ENCODE measurements around the gene CDH10. TPM values are rescaled to one million over a fixed set of nuclear protein-coding genes. Genes with fewer than 3 reads are reported as not detected.

Gene CDH10
- total and polyA plus RNA-seq, 2 donors (not counting 3 experiments of a cell fraction or from before 2014, with no cell fraction given): 0.07 TPM; not detected in 1

GRCh38 chr5:24512423-24512822 lies 132.4 kb downstream of the CDH10 start:
- no peak for FAIRE-seq
- dilution Hi-C loops (cut with MboI; ENCODE audit: extremely low pct_ligation_motif_present, low sequenced_read_pairs) (no loop called here), intact Hi-C loops (cut with micrococcal nuclease) (no loop called here)
- H3K79me2 ChIP-seq (ENCODE audit: control insufficient read depth, insufficient read depth, low read length): no peaks in the 10 kb centered on the region
- H2AFZ ChIP-seq (ENCODE audit: low read depth, low read length): no peak overlapping the region
- H3K4me3 ChIP-seq (replicated peaks in 1 of 3; ENCODE audit: insufficient read depth in 1 of 3, low read depth in 1 of 3, low read length in 3 of 3): no peak overlapping the region
- H3K27ac ChIP-seq (ENCODE audit: insufficient read depth, low read depth, low read length): no peak overlapping the region
- no peak overlapping the region for H3K9ac ChIP-seq (replicated peaks; ENCODE audit: extremely low read depth, insufficient read depth, low read length)
- TF ChIP-seq MAX (IDR thresholded peaks at IDR 0.05; ENCODE audit: insufficient read depth, insufficient read length): no peak
- TF ChIP-seq MYC (IDR thresholded peaks at IDR 0.05; ENCODE audit: low read depth, low read length): no peak
- TF ChIP-seq POLR2A (IDR thresholded peaks at IDR 0.05; ENCODE audit: low read depth, low read length): no peak
- TF ChIP-seq POLR2AphosphoS5 (IDR thresholded peaks at IDR 0.05; ENCODE audit: insufficient read depth, low read depth, low read length): no peak
- TF ChIP-seq FOS (IDR thresholded peaks at IDR 0.05; ENCODE audit: borderline replicate concordance, insufficient read depth, low read length): no peak
- no peak for TF ChIP-seq GATA2 (IDR thresholded peaks at IDR 0.05; ENCODE audit: insufficient read depth, insufficient read length, low read depth, low read length)
- TF ChIP-seq EZH2 (IDR thresholded peaks at IDR 0.05; ENCODE audit: borderline replicate concordance, low read depth, low read length, severe bottlenecking): no peak
- no peak for TF ChIP-seq CTCF (IDR thresholded peaks at IDR 0.05; ENCODE audit: extremely low read depth in 1 of 2, insufficient read depth in 1 of 2, low read depth in 1 of 2, low read length in 2 of 2)
- no peak for TF ChIP-seq JUN (IDR thresholded peaks at IDR 0.05; ENCODE audit: borderline replicate concordance, insufficient read depth, insufficient read length, low read depth)
- CTCF ChIA-PET: no interaction called here
- H3K36me3 ChIP-seq (ENCODE audit: control insufficient read depth in 2 of 2, extremely low read depth in 1 of 2, insufficient read depth in 2 of 2, low read length in 2 of 2): no peaks in the 10 kb centered on the region
- no peaks in the 10 kb centered on the region for H4K20me1 ChIP-seq (replicated peaks; ENCODE audit: control insufficient read depth, extremely low read depth, insufficient read depth, low read length)
- H3K9me1 ChIP-seq (replicated peaks; ENCODE audit: control insufficient read depth, extremely low read depth, insufficient read depth, low read length): no peaks in the 10 kb centered on the region
- BruUV-seq (replicated peaks): no TSS peak
- H3K9me3 ChIP-seq (replicated peaks; ENCODE audit: control insufficient read depth, insufficient read depth, low read length): peaks cover 4% of the 10 kb centered on the region
- H3K4me2 ChIP-seq (ENCODE audit: insufficient read depth, low read length): no peak overlapping the region
- H3K27me3 ChIP-seq (ENCODE audit: control insufficient read depth in 2 of 2, insufficient read depth in 2 of 2, low read length in 2 of 2): no peaks in the 10 kb centered on the region
- POLR2A ChIA-PET: no interaction called here
- no peak for DNase-seq (ENCODE audit: low read depth, low spot score)
- H3K4me1 ChIP-seq (ENCODE audit: control insufficient read depth, extremely low read depth, insufficient read depth, low read length): no peaks in the 10 kb centered on the region
